ENCODE data around the gene CDK14. TPM values are rescaled to one million over a fixed set of nuclear protein-coding genes. Genes with fewer than 3 reads are reported as not detected.

The CDK14 gene
- total RNA-seq, 4 donors from 2014 or later = 0.18 to 74.3 (median 7.3) TPM

- Histone ChIP-seq H3K27me3 (no peaks in the 10 kb centered on the region), H3K27ac (no peak overlapping the region), H3K4me1 (no peaks in the 10 kb centered on the region), H3K9me3 (no peaks in the 10 kb centered on the region), H3K36me3 (no peaks in the 10 kb centered on the region), H3K4me3 (no peak overlapping the region)
- DNase-seq = no peak
- TF ChIP-seq POLR2A (IDR thresholded peaks at IDR 0.05) = no peak
- TF ChIP-seq CTCF (IDR thresholded peaks at IDR 0.05) = no peak
Observed at GRCh38 chr7:90933984-90934383, 337.9 kb downstream of the CDK14 start.

GRCh38 chr7:90938371-90938770 lies 342.2 kb downstream of the CDK14 start:
- no peak for DNase-seq
- Histone ChIP-seq H3K36me3 (no peaks in the 10 kb centered on the region), H3K4me3 (no peak overlapping the region)

GRCh38 chr7:90939666-90940065 lies 343.5 kb downstream of the CDK14 start:
- no peak for DNase-seq
- no peaks in the 10 kb centered on the region for H3K9me3 ChIP-seq
- no peak overlapping the region for H3K27ac ChIP-seq

More at GRCh38 chr7:90938371-90938770, 342.2 kb downstream of the CDK14 start:
- no peaks in the 10 kb centered on the region for H3K27me3 ChIP-seq
- no peaks in the 10 kb centered on the region for H3K4me1 ChIP-seq
- no peak overlapping the region for H3K27ac ChIP-seq
- H3K9me3 ChIP-seq = no peaks in the 10 kb centered on the region
- TF ChIP-seq POLR2A (IDR thresholded peaks at IDR 0.05) (no peak), CTCF (IDR thresholded peaks at IDR 0.05) (no peak)

GRCh38 chr7:90944021-90944420 lies 347.9 kb downstream of the CDK14 start:
- no peaks in the 10 kb centered on the region for H3K9me3 ChIP-seq
- no peak for DNase-seq
- no peak overlapping the region for H3K4me3 ChIP-seq
- no peaks in the 10 kb centered on the region for H3K4me1 ChIP-seq
- H3K27me3 ChIP-seq = no peaks in the 10 kb centered on the region
- TF ChIP-seq CTCF (IDR thresholded peaks at IDR 0.05) (no peak), POLR2A (IDR thresholded peaks at IDR 0.05) (no peak)
- H3K36me3 ChIP-seq = no peaks in the 10 kb centered on the region
- no peak overlapping the region for H3K27ac ChIP-seq

More at GRCh38 chr7:90939666-90940065, 343.5 kb downstream of the CDK14 start:
- Histone ChIP-seq H3K36me3 (no peaks in the 10 kb centered on the region), H3K27me3 (no peaks in the 10 kb centered on the region), H3K4me1 (no peaks in the 10 kb centered on the region), H3K4me3 (no peak overlapping the region)
- TF ChIP-seq CTCF (IDR thresholded peaks at IDR 0.05) = no peak
- no peak for TF ChIP-seq POLR2A (IDR thresholded peaks at IDR 0.05)

GRCh38 chr7:90945104-90945787 lies 349.1 kb downstream of the CDK14 start:
- DNase-seq = no peak
- Histone ChIP-seq H3K9me3 (no peaks in the 10 kb centered on the region), H3K27me3 (no peaks in the 10 kb centered on the region), H3K4me1 (no peaks in the 10 kb centered on the region), H3K36me3 (no peaks in the 10 kb centered on the region), H3K4me3 (no peak overlapping the region), H3K27ac (no peak overlapping the region)
- TF ChIP-seq CTCF (IDR thresholded peaks at IDR 0.05) (no peak), POLR2A (IDR thresholded peaks at IDR 0.05) (no peak)
